GM19467 (cell line): ENCODE measurements around the gene SLC38A11.

Experiments used
- ATAC-seq: cut with Tn5 transposase; IDR thresholded peaks from one replicate; pipeline ENCODE4 v1.9.1; 2021; ENCODE audit warnings: mild to moderate bottlenecking, moderate library complexity; ENCODE audit not compliant: unreplicated experiment

SLC38A11 gene

DNA sequence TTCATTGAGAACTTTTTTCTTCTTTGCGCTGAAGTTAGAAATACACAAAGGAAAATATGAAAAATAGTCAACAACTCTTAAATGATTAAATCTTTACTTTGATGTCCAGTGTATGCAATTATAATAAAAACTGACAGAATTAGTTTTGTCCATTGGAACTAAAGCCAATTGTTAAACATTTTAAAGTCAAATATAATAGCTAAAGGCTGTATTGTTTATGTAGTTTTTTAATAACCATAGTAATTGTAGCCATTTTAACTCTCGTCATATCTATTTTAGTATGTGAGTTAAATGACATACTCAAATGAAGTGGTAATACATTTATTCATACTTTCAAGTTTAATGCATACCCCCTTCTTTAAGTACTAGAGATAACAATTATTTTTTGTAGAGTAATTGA, 109.0 kb downstream of the SLC38A11 start:
- no peak for ATAC-seq
